SU-DHL-6 (cell line): ENCODE data around the gene SLC22A23.

ENCODE experiments used
- H2AFZ ChIP-seq: fragments of 200-600 bp; sonication (generic); 2 replicates; pipeline ENCODE4 v1.6.1; 2014; ENCODE audit warnings: low read depth, mild to moderate bottlenecking, moderate library complexity, mixed read lengths, antibody characterized with exemption, low read length; ENCODE audit not compliant: severe bottlenecking
- H3F3A ChIP-seq: fragments of 200-600 bp; shearing (Covaris generic); 2 replicates; pipeline ENCODE4 v1.6.0; 2016; ENCODE audit warnings: antibody characterized with exemption, mild to moderate bottlenecking; ENCODE audit not compliant: insufficient read depth
- H3K27ac ChIP-seq: fragments of 200-600 bp; sonication (generic); 2 replicates; pipeline ENCODE4 v1.5.1; 2016; ENCODE audit warnings: low read depth, mild to moderate bottlenecking, low read length, moderate library complexity, mixed read lengths
- H3K27me3 ChIP-seq: fragments of 200-600 bp; sonication (generic), shearing (Covaris generic); 2 replicates; pipeline ENCODE4 v1.6.0; 2014; ENCODE audit warnings: mild to moderate bottlenecking, low read length
- H3K36me3 ChIP-seq: fragments of 200-600 bp; sonication (generic); 2 replicates; pipeline ENCODE4 v1.6.1; 2014; ENCODE audit warnings: mild to moderate bottlenecking, low read length, mixed read lengths
- H3K4me2 ChIP-seq: fragments of 300-600, 200-600 bp; shearing (Covaris generic), sonication (generic); 2 replicates; pipeline ENCODE4 v1.6.0; 2014; ENCODE audit warnings: low read length, low read depth, mild to moderate bottlenecking; ENCODE audit not compliant: poor library complexity, severe bottlenecking
- H3K4me3 ChIP-seq: fragments of 200-600 bp; sonication (generic); 2 replicates; pipeline ENCODE4 v1.5.1; 2014; ENCODE audit warnings: antibody characterized with exemption, low read length, mild to moderate bottlenecking, mixed read lengths; ENCODE audit not compliant: insufficient read depth, poor library complexity, severe bottlenecking
- H3K79me2 ChIP-seq: fragments of 200-600 bp; sonication (generic); 2 replicates; pipeline ENCODE4 v1.6.1; 2014; ENCODE audit warnings: mild to moderate bottlenecking, low read length, moderate library complexity; ENCODE audit not compliant: insufficient read depth
- H3K9ac ChIP-seq: fragments of 200-600 bp; sonication (generic); 2 replicates; pipeline ENCODE4 v1.7.0; 2014; ENCODE audit warnings: mild to moderate bottlenecking, low read length
- H3K9me2 ChIP-seq: fragments of 200-600 bp; sonication (generic); replicated peaks from 2 replicates; pipeline ENCODE4 v1.6.1; 2014; ENCODE audit warnings: low read length; ENCODE audit not compliant: insufficient read depth
- H3K9me3 ChIP-seq: fragments of 200-600 bp; sonication (generic); 2 replicates; pipeline ENCODE4 v1.6.1; 2014; ENCODE audit warnings: low read length, mixed read lengths; ENCODE audit not compliant: insufficient read depth
- H4K20me1 ChIP-seq: fragments of 200-600 bp; sonication (generic); 2 replicates; pipeline ENCODE4 v1.6.1; 2014; ENCODE audit warnings: low read depth, mild to moderate bottlenecking, antibody characterized with exemption, low read length, moderate library complexity, mixed read lengths
- EZH2phosphoT487 ChIP-seq: fragments of 200-600 bp; sonication (generic), shearing (Covaris generic); conservative IDR thresholded peaks from 2 replicates; pipeline ENCODE4 v1.6.1; 2018; ENCODE audit warnings: mild to moderate bottlenecking, antibody characterized with exemption, low read length, moderate library complexity, mixed read lengths
- TF ChIP-seq, protein P1 (sequence below): fragments of 200-600 bp; sonication (generic); IDR thresholded peaks from one replicate; pipeline ENCODE4 v1.5.1; 2017; ENCODE audit warnings: antibody characterized with exemption, mild to moderate bottlenecking, low read length, moderate library complexity; ENCODE audit not compliant: insufficient read depth, poor library complexity, severe bottlenecking

The SLC22A23 gene

DNA sequence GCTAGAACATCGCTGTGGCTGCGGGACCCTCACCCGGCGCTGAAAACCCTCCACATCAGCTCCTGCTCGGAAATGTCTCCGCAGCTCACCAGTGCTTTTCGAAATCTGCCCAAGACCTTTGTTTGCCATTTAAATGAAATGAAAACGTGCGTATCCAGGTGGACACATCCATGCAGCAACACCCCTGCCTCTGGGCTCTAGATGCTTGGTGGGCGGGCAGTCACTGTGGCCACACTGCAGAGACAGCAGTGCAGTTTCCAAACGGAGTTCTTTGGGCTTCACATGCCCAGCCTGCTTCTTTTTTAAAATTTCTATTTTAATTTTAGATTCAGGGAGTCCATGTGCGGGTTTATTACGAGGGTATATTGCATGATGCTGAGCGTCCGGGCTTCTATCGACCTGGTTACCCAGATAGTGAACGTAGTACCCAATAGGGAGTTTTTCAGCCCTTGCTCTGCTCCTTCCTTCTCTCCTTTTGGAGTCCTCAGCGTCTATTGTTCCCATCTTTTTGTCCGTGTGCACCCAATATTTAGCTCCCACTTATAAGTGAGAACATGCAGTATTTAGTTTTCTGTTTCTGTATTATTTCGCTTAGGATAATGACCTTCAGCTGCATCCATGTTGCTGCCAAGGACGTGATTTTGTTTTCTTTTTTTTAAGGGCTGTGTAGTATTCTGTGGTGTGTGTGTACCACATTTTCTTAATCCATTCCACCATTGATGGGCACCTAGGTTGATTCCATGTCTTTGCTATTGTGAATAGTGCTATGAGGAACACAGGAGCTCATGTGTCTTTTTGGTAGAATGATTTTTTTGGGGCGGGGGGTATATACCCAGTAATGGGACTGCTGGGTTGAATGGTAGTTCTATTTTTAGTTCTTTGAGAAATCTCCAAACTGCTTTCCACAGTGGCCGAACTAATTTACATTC is 224.6 kb downstream of the SLC22A23 start:
- Histone ChIP-seq H3K27ac (no peak overlapping the region), H3K79me2 (no peaks in the 10 kb centered on the region), H3K9me2 (no peaks in the 10 kb centered on the region), H3K36me3 (no peaks in the 10 kb centered on the region), H3K9ac (no peak overlapping the region), H4K20me1 (no peaks in the 10 kb centered on the region), H3K27me3 (no peaks in the 10 kb centered on the region), H3K9me3 (no peaks in the 10 kb centered on the region), H3K4me3 (no peak overlapping the region), H2AFZ (no peak overlapping the region), H3F3A (peaks cover 13% of the 10 kb centered on the region), H3K4me2 (no peak overlapping the region)
- TF ChIP-seq, protein P1, sequence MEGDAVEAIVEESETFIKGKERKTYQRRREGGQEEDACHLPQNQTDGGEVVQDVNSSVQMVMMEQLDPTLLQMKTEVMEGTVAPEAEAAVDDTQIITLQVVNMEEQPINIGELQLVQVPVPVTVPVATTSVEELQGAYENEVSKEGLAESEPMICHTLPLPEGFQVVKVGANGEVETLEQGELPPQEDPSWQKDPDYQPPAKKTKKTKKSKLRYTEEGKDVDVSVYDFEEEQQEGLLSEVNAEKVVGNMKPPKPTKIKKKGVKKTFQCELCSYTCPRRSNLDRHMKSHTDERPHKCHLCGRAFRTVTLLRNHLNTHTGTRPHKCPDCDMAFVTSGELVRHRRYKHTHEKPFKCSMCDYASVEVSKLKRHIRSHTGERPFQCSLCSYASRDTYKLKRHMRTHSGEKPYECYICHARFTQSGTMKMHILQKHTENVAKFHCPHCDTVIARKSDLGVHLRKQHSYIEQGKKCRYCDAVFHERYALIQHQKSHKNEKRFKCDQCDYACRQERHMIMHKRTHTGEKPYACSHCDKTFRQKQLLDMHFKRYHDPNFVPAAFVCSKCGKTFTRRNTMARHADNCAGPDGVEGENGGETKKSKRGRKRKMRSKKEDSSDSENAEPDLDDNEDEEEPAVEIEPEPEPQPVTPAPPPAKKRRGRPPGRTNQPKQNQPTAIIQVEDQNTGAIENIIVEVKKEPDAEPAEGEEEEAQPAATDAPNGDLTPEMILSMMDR: no peak
- TF ChIP-seq EZH2phosphoT487: no peak

DNA sequence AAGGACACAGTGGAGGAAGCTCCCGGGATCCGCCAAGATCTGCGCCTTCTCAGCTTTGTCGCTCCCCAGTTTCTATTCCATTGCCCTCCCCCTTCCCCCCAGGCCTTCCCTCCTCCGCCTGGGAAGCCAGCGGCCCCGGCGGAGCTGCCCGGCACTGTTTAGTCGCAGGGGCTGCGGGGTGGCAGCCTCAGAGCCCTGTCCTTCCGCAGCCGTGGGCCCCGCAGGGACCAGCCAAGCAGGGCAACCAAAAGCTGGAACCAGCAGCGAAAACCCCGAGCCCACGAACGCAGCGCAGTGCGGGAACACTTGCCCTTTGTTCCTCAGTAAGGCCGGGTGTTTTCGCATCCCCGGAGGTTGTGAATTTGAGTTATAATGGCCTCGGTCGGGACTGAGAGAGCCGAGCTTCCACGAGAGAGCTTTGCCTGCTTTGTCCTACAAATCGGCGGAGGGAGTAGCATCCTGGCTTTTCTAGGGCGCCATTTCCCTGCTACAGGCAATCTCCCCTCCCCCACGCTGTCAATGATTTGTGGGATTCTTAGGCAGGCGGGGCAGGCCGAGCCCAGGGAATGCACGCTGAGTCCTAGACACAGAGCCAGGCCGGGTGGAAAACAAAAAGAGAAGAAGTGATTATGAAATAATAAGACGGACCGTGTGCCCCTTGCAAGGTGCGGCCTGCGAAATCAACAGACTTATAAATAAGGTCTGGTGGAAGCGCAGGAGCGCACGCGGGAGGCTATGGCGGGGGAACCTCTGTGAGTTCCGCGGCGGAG is 225.4 kb downstream of the SLC22A23 start:
- Histone ChIP-seq H3K27ac (no peak overlapping the region), H3F3A (peaks cover 13% of the 10 kb centered on the region), H2AFZ (no peak overlapping the region), H3K27me3 (no peaks in the 10 kb centered on the region), H3K9ac (no peak overlapping the region), H3K79me2 (peaks cover 3% of the 10 kb centered on the region; the same call in 1 of the 2 replicates), H3K4me2 (no peak overlapping the region), H3K36me3 (no peaks in the 10 kb centered on the region), H3K4me3 (no peak overlapping the region), H4K20me1 (no peaks in the 10 kb centered on the region), H3K9me2 (no peaks in the 10 kb centered on the region), H3K9me3 (no peaks in the 10 kb centered on the region)
- TF ChIP-seq, protein P1: no peak
- no peak for TF ChIP-seq EZH2phosphoT487

DNA sequence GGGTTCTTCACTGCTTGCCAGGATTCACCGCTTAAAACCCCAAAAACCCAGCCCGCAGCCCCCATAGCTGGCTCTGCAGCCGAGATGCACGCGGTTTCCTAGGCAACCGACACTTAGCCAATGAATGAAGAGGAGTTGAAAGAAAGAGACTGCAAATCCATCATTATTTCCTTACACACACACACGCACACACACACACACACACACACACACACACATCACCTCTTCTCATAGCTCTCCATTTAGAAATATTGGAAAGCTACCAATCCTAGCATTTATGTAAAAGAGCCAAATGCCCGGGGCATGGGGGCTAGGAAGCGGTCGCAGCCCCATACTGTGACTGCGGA is 226.0 kb downstream of the SLC22A23 start:
- no peak overlapping the region for H3K27ac ChIP-seq
- H3K9ac ChIP-seq: no peak overlapping the region
- peaks cover 13% of the 10 kb centered on the region for H3F3A ChIP-seq
- H2AFZ ChIP-seq: no peak overlapping the region
- no peak overlapping the region for H3K4me3 ChIP-seq
- no peaks in the 10 kb centered on the region for H3K36me3 ChIP-seq
- H3K79me2 ChIP-seq: peaks cover 9% of the 10 kb centered on the region; the same call in 1 of the 2 replicates
- no peaks in the 10 kb centered on the region for H3K9me2 ChIP-seq
- H3K4me2 ChIP-seq: no peak overlapping the region
- TF ChIP-seq, protein P1: no peak
- no peak for TF ChIP-seq EZH2phosphoT487
- no peaks in the 10 kb centered on the region for H3K9me3 ChIP-seq
- H4K20me1 ChIP-seq: no peaks in the 10 kb centered on the region
- H3K27me3 ChIP-seq: no peaks in the 10 kb centered on the region
